H7 (cell line): ENCODE measurements around the gene ZNF451. TPM values are rescaled to one million over a fixed set of nuclear protein-coding genes. Genes with fewer than 3 reads are reported as not detected.
"Not testable (repeated sequence)": the region's sequence is repeated elsewhere in the genome, so short reads cannot be mapped to it uniquely, and the experiment has no call there.

Experiments used
- DNase-seq: peaks from one replicate; pipeline ENCODE4 v3.0.0; 2012
- H3K27me3 ChIP-seq: 2 replicates; pipeline ENCODE4 v1.6.0; 2011; ENCODE audit warnings: mild to moderate bottlenecking, low read length; ENCODE audit not compliant: control insufficient read depth, insufficient read depth
- H3K36me3 ChIP-seq: replicated peaks from 2 replicates; pipeline ENCODE4 v1.5.1; 2011; ENCODE audit warnings: low read length; ENCODE audit not compliant: control insufficient read depth, insufficient read depth
- H3K4me3 ChIP-seq: 2 replicates; pipeline ENCODE4 v1.5.1; 2011; ENCODE audit warnings: low read depth, mild to moderate bottlenecking, control low read depth, low read length, moderate library complexity; ENCODE audit not compliant: insufficient read depth
- total RNA-seq: library from RNA; depleted of rRNA; stranded (reverse); fragments of >200 nt; shearing (Covaris generic); gene quantifications from 2 replicates; pipeline ENCODE4 v1.2.3, GENCODE V29; 2014; rRNA removed

The ZNF451 gene, protein sequence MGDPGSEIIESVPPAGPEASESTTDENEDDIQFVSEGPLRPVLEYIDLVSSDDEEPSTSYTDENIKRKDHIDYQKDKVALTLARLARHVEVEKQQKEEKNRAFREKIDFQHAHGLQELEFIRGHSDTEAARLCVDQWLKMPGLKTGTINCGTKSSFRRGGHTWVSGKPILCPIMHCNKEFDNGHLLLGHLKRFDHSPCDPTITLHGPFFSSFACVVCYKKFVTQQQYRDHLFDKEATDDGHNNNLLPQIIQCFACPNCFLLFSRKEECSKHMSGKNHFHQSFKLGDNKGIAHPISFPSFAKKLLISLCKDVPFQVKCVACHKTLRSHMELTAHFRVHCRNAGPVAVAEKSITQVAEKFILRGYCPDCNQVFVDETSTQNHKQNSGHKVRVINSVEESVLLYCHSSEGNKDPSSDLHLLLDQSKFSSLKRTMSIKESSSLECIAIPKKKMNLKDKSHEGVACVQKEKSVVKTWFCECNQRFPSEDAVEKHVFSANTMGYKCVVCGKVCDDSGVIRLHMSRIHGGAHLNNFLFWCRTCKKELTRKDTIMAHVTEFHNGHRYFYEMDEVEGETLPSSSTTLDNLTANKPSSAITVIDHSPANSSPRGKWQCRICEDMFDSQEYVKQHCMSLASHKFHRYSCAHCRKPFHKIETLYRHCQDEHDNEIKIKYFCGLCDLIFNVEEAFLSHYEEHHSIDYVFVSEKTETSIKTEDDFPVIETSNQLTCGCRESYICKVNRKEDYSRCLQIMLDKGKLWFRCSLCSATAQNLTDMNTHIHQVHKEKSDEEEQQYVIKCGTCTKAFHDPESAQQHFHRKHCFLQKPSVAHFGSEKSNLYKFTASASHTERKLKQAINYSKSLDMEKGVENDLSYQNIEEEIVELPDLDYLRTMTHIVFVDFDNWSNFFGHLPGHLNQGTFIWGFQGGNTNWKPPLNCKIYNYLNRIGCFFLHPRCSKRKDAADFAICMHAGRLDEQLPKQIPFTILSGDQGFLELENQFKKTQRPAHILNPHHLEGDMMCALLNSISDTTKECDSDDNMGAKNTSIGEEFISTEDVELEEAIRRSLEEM
- total RNA-seq: 31.7 and 45.3 TPM in 2 replicates

DNA sequence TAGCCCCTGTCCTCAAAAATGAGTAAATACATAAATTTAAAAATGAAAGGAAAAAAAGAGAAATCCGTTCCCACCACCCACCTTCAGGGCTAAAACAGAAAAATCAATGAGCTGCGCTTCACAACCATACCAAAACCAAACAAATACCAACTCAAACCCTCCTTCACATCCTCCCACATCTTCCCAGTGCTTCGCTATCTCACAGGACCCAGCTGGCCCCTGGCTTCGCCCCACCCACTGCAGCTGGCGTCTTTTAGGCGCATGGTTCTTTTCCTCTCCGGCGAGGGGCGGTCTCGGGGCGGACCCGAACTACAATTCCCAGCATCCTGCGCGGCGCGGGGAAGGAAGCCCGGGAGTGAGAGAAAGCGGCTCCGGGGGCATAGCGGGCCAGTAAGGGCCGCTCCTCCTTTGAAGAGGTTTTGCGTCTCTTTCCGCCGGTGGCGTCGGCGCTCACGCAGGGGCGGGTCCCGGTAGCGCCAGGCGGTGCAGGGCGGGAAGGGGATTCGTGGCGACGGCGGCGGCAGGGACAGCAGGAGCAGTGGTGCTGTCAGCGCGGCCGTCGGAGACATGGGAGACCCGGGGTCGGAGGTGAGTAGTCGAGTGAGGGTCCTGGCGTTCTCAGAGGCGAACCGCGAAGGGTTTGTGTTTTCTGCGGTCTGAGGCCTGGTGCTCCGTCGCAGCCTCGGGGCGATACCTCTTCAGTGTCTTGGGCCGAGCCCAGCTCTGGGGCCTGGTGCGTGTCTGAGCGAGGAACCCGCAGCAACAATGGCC lies at the start of gene ZNF451:
TSS of gene ZNF451 (plus strand) at position 502 of the 771 bp plus-strand sequence. CDS start at position 568, 66 bp downstream.
- H3K27me3 ChIP-seq: no peaks in the 10 kb centered on the region
- no peaks in the 10 kb centered on the region; the same call in 1 of the 2 replicates for H3K36me3 ChIP-seq
- peak; percentile 92 for DNase-seq
- H3K4me3 ChIP-seq: peak within 1 kb of the TSS; percentile 64

DNA sequence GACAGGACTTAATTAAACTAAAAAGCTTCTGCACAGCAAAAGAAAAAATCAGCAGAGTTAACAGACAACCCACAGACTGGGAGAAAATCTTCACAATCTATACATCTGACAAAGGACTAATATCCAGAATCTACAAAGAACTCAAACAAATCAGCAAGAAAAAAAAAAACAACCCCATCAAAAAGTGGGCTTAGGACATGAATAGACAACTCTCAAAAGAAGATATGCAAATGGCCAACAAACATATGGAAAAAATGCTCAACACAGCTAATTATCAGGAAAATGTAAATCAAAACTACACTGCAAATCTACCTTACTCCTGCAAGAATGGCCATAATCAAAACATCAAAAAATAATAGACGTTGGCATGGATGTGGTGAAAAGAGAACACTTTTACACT lies 45.9 kb upstream of the ZNF451 start:
- not testable (repeated sequence) for H3K36me3 ChIP-seq, H3K4me3 ChIP-seq, DNase-seq, H3K27me3 ChIP-seq

DNA sequence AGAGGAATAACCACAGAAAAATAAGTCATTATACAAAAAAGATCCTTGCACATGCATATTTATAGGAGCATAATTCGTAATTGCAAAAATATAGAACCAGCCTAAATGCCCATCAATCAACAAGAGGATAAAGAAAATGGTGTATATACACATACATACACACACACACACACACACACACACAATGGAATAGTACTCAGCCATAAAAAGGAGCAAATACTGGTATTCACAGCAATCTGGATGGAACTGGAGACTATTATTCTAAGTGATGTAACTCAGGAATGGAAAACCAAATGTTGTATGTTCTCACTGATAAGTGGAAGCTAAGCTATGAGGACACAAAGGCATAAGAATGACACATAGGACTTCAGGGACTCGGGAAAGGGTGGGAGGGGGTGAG lies 45.4 kb upstream of the ZNF451 start:
- no peak for DNase-seq
- no peaks in the 10 kb centered on the region for H3K36me3 ChIP-seq
- H3K4me3 ChIP-seq: no peak overlapping the region
- H3K27me3 ChIP-seq: no peaks in the 10 kb centered on the region; the same call in 1 of the 2 replicates

DNA sequence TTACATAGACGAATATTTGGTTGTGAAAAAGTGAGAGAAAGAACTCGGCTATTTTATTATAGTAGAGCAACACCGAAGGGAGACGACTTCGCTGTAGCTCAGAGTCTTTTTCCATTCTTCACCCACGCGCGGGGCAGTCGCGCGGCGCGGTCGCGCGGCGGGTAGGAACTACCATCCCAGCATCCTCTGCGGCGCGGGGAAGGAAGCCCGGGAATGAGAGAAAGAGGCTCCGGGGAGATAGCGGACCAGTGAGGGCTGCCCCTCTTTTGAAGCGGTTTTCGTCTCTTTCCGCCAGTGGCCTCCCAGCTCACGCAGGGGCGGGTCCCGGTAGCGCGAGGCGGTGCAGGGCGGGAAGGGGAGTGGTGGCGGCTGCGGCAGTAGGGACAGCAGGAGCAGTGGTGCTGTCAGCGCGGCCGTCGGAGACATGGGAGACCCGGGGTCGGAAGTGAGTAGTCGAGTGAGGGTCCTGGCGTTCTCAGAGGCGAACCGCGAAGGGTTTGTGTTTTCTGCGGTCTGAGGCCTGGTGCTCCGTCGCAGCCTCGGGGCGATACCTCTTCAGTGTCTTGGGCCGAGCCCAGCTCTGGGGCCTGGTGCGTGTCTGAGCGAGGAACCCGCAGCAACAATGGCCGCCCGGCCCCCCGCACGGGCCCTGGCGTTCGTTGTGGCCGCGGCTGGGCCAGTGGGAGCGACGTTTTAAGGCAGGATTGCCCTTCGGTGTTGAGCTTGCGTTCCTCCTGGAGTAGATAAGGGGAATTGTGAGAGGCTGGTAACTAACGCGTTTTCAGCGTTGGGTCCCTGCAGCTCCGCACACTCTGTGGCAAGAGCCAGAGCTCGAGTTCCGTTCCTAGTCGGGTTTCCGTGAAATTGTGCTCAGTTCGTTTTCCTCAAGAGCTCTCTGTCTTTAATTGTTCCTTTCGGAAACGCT lies 43.4 kb upstream of the ZNF451 start, which contains the start of gene KIAA1586:
TSS of gene KIAA1586 (plus strand) at position 362 of the 925 bp plus-strand sequence. CDS start at position 425, 63 bp downstream.
- H3K36me3 ChIP-seq, H3K27me3 ChIP-seq: not testable (repeated sequence)
- H3K4me3 ChIP-seq: peak within 1 kb of the TSS; percentile 61
- DNase-seq: peak; percentile 87

DNA sequence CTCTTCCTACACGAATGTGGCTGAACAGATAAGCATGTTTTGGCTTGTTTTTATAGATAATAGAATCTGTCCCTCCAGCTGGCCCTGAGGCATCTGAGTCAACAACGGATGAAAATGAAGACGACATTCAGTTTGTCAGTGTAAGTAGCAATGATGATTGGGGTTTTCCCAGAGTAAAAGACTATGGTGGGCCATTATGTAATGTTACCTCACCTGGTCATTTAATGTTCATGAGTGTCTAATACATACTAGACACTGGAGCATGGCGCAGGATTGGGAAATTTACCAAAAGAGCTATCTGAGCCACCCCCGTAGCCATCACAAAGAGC lies 42.8 kb upstream of the ZNF451 start:
- not testable (repeated sequence) for H3K36me3 ChIP-seq, H3K27me3 ChIP-seq, DNase-seq, H3K4me3 ChIP-seq

DNA sequence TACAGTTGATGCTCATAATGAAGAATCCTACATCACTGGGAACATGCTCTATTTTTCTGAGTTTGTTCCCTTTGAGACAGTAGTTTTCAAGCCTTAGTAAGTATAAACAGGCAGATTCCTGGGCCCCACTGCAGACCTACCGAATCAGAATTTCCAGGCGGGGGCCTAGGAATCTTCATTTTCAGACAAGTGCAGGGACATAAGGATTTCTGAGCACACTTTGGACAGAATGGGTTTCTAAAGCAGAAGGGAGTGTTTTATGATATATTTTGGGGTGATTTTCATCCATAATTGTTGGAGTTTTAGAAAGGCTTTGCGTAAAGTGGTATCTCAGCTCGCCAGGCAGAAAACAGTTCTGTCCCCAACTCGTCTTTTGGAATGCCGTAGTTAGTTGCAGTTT lies 42.1 kb upstream of the ZNF451 start:
- not testable (repeated sequence) for H3K36me3 ChIP-seq, DNase-seq, H3K4me3 ChIP-seq, H3K27me3 ChIP-seq

DNA sequence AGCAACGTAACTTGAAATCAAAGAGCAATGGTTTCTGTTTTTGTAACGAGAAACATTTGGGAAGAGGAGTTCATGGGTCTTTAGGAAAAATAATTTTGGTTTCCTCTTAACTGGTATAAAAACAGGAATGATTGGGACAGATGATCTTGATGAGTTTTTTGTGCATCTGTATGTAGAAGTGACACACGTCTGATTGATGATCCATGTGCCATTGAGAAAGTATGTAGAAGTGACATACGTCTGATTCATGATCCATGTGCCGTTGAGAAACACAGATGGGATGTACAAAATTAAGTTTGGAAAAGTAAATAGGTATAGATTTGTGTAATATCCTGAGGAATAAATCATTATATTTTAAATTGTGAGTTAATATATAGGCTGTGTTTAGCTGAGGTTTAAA lies 41.4 kb upstream of the ZNF451 start:
- no peak for DNase-seq
- Histone ChIP-seq H3K36me3 (peaks cover 5% of the 10 kb centered on the region), H3K4me3 (no peak overlapping the region), H3K27me3 (no peaks in the 10 kb centered on the region; the same call in 1 of the 2 replicates)

DNA sequence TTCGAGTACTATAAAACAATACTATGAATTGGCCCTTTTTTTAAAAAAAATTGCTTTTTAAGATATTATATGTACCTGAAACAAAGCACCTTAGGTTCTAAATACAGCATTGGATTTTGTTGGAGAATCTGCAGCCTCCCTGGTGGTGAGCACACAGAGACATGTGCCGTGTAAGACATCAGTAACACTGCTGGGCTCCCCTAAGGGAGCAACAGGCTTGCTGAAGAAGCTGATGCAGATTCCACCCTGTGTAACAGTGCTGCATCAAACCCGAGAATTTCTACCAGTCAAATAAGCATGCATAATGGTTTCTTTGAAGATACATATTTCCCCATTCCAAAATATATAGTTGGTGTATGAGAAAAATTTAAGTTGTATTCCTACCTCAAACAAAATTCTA lies 26.1 kb upstream of the ZNF451 start:
- Histone ChIP-seq H3K36me3 (peaks cover 1% of the 10 kb centered on the region), H3K4me3 (no peak overlapping the region), H3K27me3 (peaks cover 10% of the 10 kb centered on the region; the same call in 1 of the 2 replicates)
- no peak for DNase-seq

DNA sequence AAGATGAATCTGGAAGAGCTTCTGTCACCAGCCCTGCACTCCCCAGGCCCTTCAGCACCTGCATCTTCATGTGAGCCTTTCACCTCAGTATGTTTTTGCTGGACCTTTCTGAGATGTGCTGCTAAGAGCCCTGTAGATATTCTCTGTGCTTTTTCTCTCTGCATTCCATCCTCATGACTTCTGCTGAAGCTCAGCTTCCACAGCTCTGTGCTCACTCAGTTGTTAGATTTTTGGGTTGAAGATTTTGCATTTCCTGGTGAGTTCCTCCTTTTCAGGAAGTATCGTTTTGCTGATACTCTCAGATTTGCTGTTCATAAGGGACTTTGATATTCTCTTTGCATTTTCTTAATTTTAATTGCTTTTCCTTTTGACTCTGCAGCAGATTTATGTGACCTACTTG lies 25.2 kb upstream of the ZNF451 start:
- DNase-seq: no peak
- Histone ChIP-seq H3K27me3 (peaks cover 14% of the 10 kb centered on the region; the same call in 1 of the 2 replicates), H3K4me3 (no peak overlapping the region), H3K36me3 (peaks cover 1% of the 10 kb centered on the region; the same call in 1 of the 2 replicates)

DNA sequence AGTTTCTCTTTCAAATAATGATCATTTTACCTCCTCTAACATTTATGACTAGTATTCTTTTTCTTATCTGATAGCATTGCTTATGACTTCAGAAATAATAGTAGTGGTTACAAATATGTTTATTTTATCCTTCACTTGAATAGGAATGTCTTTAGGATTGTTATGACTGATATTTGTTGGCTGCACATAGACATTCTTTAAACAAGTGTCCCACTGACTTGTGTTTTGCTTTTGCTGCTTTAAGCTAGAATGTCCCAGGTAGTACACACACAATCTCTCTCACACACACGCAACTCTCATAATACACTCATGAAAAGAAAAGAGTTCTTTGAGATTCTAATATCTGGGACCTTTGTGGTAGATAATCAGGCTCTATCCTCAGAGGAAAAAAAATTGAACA lies 21.9 kb upstream of the ZNF451 start:
- Histone ChIP-seq H3K27me3 (peaks cover 36% of the 10 kb centered on the region), H3K36me3 (peaks cover 1% of the 10 kb centered on the region; the same call in 1 of the 2 replicates), H3K4me3 (no peak overlapping the region)
- DNase-seq: no peak

DNA sequence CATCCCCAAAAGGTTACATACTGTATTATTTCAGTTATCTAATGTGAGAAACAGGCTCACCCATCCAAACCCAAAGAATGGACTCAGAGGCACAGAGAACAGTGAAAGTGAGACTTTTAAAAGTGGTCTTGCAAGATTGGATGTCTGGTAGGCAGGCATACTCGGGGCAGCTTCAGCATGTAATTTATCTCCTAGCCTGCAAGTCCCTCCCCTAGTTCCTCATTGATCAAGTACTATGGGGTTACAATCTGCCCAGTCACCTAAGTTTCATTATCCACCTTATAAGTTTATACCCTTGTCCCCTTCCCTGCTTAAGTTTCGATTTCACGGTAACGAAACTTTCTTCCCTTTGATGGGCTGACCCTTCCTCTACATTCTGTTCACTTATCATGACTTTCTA lies 20.8 kb upstream of the ZNF451 start:
- DNase-seq: no peak
- H3K4me3 ChIP-seq: no peak overlapping the region
- H3K36me3 ChIP-seq: peaks cover 1% of the 10 kb centered on the region; the same call in 1 of the 2 replicates
- peaks cover 46% of the 10 kb centered on the region for H3K27me3 ChIP-seq

DNA sequence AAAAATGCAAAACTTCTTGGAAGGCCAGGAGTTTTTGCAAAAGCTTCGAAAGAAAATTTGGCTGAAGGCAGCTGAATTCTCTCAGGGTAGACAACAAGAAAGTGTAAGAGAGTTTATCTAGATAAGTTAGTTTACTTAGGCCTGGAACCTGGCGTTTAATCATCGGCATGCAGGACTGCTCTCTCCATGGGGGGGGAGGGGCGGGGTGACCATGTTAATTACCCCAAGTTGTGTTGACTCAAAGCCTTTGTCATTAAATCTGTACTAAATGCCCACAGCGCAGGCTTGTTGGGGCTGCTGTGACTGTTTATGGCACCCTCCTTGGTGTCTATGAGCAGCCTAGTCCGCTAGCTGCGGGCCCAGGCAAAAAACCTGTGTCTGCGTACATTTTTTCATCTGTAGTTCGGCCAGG lies 20.1 kb upstream of the ZNF451 start:
- no peak for DNase-seq
- no peak overlapping the region for H3K4me3 ChIP-seq
- no peaks in the 10 kb centered on the region for H3K36me3 ChIP-seq
- H3K27me3 ChIP-seq: peaks cover 51% of the 10 kb centered on the region

DNA sequence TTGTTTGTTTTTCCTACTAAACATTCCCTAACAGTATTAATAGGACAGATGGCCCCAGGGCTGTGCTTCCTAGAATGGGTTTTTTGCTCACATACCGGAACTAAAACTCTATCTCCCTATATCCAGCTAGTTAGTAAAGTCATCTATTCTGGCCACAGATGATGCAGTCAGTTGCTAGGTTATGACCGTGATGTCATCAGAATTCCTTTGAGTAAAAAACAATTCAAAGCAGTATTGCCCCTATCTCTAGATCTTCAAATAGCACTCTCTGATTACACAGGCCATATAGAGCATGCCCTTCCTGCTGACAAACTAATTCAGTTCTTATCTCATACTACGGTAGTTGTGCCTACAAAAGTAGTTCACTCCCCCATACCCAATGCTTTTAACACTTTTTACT lies 17.9 kb upstream of the ZNF451 start:
- Histone ChIP-seq H3K36me3 (no peaks in the 10 kb centered on the region), H3K4me3 (no peak overlapping the region), H3K27me3 (peaks cover 59% of the 10 kb centered on the region)
- DNase-seq: no peak
